Esophagus squamous epithelium (tissue), 5 donors: Measurements from ENCODE around the gene SEC62. TPM values are rescaled to one million over a fixed set of nuclear protein-coding genes. Genes with fewer than 3 reads are reported as not detected.

Source experiments
- DNase-seq: peaks from one replicate; lab custom pipeline; 2025; lab: John Stamatoyannopoulos, UW
- H3K27ac ChIP-seq, 4 donors: fragments of 200-600 bp; sonication (generic); one replicate each; pipeline ENCODE4 v1.5.1; 2016 to 2019; ENCODE audit warnings: mild to moderate bottlenecking in 1 of 4
- H3K27me3 ChIP-seq, 4 donors: fragments of 200-600 bp; sonication (generic); 1 replicate in 3 of 4; 2 replicates in 1 of 4; pipeline versions ENCODE4 v1.5.1 to v1.6.0; 2017 to 2021; ENCODE audit warnings: antibody characterized with exemption in 1 of 4
- H3K36me3 ChIP-seq, 3 donors: fragments of 200-600 bp; sonication (generic); one replicate each; pipeline ENCODE4 v1.5.1; 2016 to 2019
- H3K4me1 ChIP-seq, 3 donors: fragments of 200-600 bp; sonication (generic); one replicate each; pipeline ENCODE4 v1.5.1; 2017 to 2019
- H3K4me3 ChIP-seq, 4 donors: fragments of 200-600 bp; sonication (generic); 1 replicate in 3 of 4; 2 replicates in 1 of 4; pipeline ENCODE4 v1.5.1; 2016 to 2019; ENCODE audit warnings: mild to moderate bottlenecking in 2 of 4, moderate library complexity in 1 of 4
- H3K9me3 ChIP-seq, 3 donors: fragments of 200-600 bp; sonication (generic); one replicate each; pipeline ENCODE4 v1.5.1; 2016 to 2019
- CTCF ChIP-seq, 6 experiments: fragments of 450-650 bp in 4 of 6; fragments of 200-600 bp in 2 of 6; sonication (generic) in 2 of 6; IDR thresholded peaks; one replicate each; pipeline ENCODE4 v1.5.1; 2016 to 2019; ENCODE audit warnings: antibody characterized with exemption in 6 of 6, mild to moderate bottlenecking in 4 of 6, moderate library complexity in 4 of 6
- POLR2A ChIP-seq, 4 donors: fragments of 450-650 bp; IDR thresholded peaks; one replicate each; pipeline ENCODE4 v1.6.1; 2017; ENCODE audit warnings: antibody characterized with exemption in 4 of 4, mild to moderate bottlenecking in 4 of 4, moderate library complexity in 3 of 4
- WGBS, 2 donors: methylation state at CpG; one replicate each; pipeline ENCODE4 v1.1.5; 2018; 5-methylcytosine and 5-hydroxymethylcytosine counted together
- intact Hi-C: fragments of 100-400 bp; cut with DNase I; formaldehyde crosslinking; loops from one replicate; pipeline ENCODE4 v1.15.0; 2022
- total RNA-seq, 4 donors: library from RNA; depleted of rRNA; stranded (reverse); fragments of >200 nt; gene quantifications; one replicate each; pipeline ENCODE4 v1.1.0, GENCODE V29; 2016
- donor health status: DM: yes; HTN: yes; CAD: no.

SEC62 gene
- total RNA-seq, 4 donors from 2014 or later: 15.0 to 49.8 (median 23.6) TPM

GRCh38 chr3:170023165-170023564 is 56.6 kb downstream of the SEC62 start:
- Histone ChIP-seq H3K36me3 (no peaks in the 10 kb centered on the region), H3K27me3 (no peaks in the 10 kb centered on the region), H3K4me3 (no peak overlapping the region), H3K27ac (no peak overlapping the region), H3K4me1 (no peaks in the 10 kb centered on the region), H3K9me3 (no peaks in the 10 kb centered on the region)
- TF ChIP-seq CTCF (IDR thresholded peaks at IDR 0.05) (no peak), POLR2A (IDR thresholded peaks at IDR 0.05) (no peak)
- WGBS, 2 donors: 53 to 88% methylated on average over 1 of the region's 1 CpG
- intact Hi-C loops: loop anchor here (10.0 kb wide), 1 partner anchor 158 kb away; the partner anchor contains the start of gene LRRC31
- no peak for DNase-seq

- H3K27ac ChIP-seq: no peak overlapping the region
- DNase-seq: no peak
- no peak for TF ChIP-seq POLR2A (IDR thresholded peaks at IDR 0.05)
- no peak for TF ChIP-seq CTCF (IDR thresholded peaks at IDR 0.05)
- H3K4me1 ChIP-seq: no peaks in the 10 kb centered on the region
- H3K36me3 ChIP-seq: no peaks in the 10 kb centered on the region
- H3K4me3 ChIP-seq: no peak overlapping the region
- no peaks in the 10 kb centered on the region for H3K9me3 ChIP-seq
- WGBS, 2 donors: 81 to 85% methylated on average over 4 of the region's 4 CpGs
- intact Hi-C loops: loop anchor here (10.0 kb wide), 1 partner anchor 160 kb away; the partner anchor contains the start of gene LRRC31
- no peaks in the 10 kb centered on the region for H3K27me3 ChIP-seq
These were observed 58.0 kb downstream of the SEC62 start for GRCh38 chr3:170024581-170024980.

- intact Hi-C loops: loop anchor here (10.0 kb wide), 1 partner anchor 163 kb away; the partner anchor contains the start of gene LRRC31
- WGBS, 2 donors: 53 to 62% methylated on average over 4 of the region's 4 CpGs
- Histone ChIP-seq H3K36me3 (no peaks in the 10 kb centered on the region), H3K27ac (no peak overlapping the region), H3K4me1 (no peaks in the 10 kb centered on the region), H3K27me3 (no peaks in the 10 kb centered on the region), H3K4me3 (no peak overlapping the region), H3K9me3 (no peaks in the 10 kb centered on the region)
- TF ChIP-seq CTCF (IDR thresholded peaks at IDR 0.05) (no peak), POLR2A (IDR thresholded peaks at IDR 0.05) (no peak)
- no peak for DNase-seq
These were observed 60.9 kb downstream of the SEC62 start for GRCh38 chr3:170027233-170028102.

- Histone ChIP-seq H3K27me3 (peaks cover 0 to 33% (median 0%) of the 10 kb centered on the region in 4 donors), H3K9me3 (no peaks in the 10 kb centered on the region), H3K27ac (no peak overlapping the region), H3K4me3 (no peak overlapping the region), H3K36me3 (no peaks in the 10 kb centered on the region), H3K4me1 (peaks cover 3 to 13% (median 11%) of the 10 kb centered on the region in 3 donors)
- WGBS, 2 donors: 41 to 64% methylated on average over 5 of the region's 8 CpGs
- intact Hi-C loops: no loop called here
- TF ChIP-seq POLR2A (IDR thresholded peaks at IDR 0.05): no peak
- no peak for TF ChIP-seq CTCF (IDR thresholded peaks at IDR 0.05)
- no peak for DNase-seq
These were observed 66.9 kb downstream of the SEC62 start for GRCh38 chr3:170033489-170033888.
